Upper lobe of right lung (tissue), 1 donor: ENCODE measurements around the gene GALNT6. TPM values are rescaled to one million over a fixed set of nuclear protein-coding genes. Genes with fewer than 3 reads are reported as not detected.

Experiments used
- ATAC-seq: fragments of 200-7000 bp; cut with Tn5 transposase; one replicate; pipeline ENCODE4 v1.9.1; 2020; ENCODE audit warnings: mild to moderate bottlenecking, moderate library complexity
- DNase-seq: peaks from one replicate; pipeline ENCODE4 v3.0.0-alpha.2; 2020
- H3K27ac ChIP-seq: fragments of 200-600 bp; one replicate; pipeline ENCODE4 v1.8.0; 2022
- H3K27me3 ChIP-seq: fragments of 200-600 bp; one replicate; pipeline ENCODE4 v1.8.0; 2022; ENCODE audit warnings: mild to moderate bottlenecking
- H3K36me3 ChIP-seq: fragments of 200-600 bp; one replicate; pipeline ENCODE4 v1.8.0; 2022
- H3K4me1 ChIP-seq: fragments of 200-600 bp; one replicate; pipeline ENCODE4 v1.8.0; 2022
- H3K4me3 ChIP-seq: fragments of 200-600 bp; one replicate; pipeline ENCODE4 v1.8.0; 2022; ENCODE audit warnings: mild to moderate bottlenecking
- H3K9me3 ChIP-seq: fragments of 200-600 bp; one replicate; pipeline ENCODE4 v1.8.0; 2022
- intact Hi-C: fragments of 100-400 bp; cut with DNase I; formaldehyde crosslinking; loops from one replicate; pipeline ENCODE4 v1.11.0; 2022
- total RNA-seq: library from RNA; stranded (reverse); fragmentation: NEBNext Ultra II Directional; extraction: Animal tissue kit (Norgen Biotek cat#: 25700); gene quantifications from one replicate; pipeline ENCODE4 v1.2.1, GENCODE V29; 2021
- TF ChIP-seq, protein P1 (sequence below): fragments of 200-600 bp; IDR thresholded peaks from one replicate; pipeline ENCODE4 v1.8.0; 2022; ENCODE audit warnings: antibody characterized with exemption
- donor health status: DM: no; HTN: yes; CAD: no; lungs with severe emphysema.

GALNT6 gene
- total RNA-seq, 1 donor from 2014 or later = 16.6 TPM

DNA sequence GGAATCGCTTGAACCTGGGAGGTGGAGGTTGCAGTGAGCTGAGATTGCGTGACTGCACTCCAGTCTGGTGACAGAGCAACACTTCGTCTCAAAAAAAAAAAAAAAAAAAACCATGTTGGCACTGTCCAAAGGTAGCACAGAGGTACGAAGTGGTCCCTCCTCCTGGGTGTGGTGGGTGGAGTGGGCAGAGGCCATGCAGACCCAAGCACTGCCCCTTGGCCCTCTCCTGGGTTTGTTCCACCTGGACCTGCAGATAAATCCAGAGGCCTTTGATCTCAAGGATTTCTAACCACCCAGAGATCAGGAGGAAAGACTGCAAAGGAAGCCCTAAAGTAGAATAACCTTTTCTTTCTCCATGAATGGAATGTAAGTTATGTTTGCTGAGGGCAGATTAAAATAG is 8.7 kb upstream of the GALNT6 start:
- H3K27me3 ChIP-seq = no peaks in the 10 kb centered on the region
- H3K4me3 ChIP-seq = no peak overlapping the region
- ATAC-seq (no peak), DNase-seq (no peak)
- TF ChIP-seq, protein P1, sequence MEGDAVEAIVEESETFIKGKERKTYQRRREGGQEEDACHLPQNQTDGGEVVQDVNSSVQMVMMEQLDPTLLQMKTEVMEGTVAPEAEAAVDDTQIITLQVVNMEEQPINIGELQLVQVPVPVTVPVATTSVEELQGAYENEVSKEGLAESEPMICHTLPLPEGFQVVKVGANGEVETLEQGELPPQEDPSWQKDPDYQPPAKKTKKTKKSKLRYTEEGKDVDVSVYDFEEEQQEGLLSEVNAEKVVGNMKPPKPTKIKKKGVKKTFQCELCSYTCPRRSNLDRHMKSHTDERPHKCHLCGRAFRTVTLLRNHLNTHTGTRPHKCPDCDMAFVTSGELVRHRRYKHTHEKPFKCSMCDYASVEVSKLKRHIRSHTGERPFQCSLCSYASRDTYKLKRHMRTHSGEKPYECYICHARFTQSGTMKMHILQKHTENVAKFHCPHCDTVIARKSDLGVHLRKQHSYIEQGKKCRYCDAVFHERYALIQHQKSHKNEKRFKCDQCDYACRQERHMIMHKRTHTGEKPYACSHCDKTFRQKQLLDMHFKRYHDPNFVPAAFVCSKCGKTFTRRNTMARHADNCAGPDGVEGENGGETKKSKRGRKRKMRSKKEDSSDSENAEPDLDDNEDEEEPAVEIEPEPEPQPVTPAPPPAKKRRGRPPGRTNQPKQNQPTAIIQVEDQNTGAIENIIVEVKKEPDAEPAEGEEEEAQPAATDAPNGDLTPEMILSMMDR = no peak
- intact Hi-C loops = no loop called here
- no peaks in the 10 kb centered on the region for H3K9me3 ChIP-seq
- H3K4me1 ChIP-seq = no peaks in the 10 kb centered on the region
- H3K27ac ChIP-seq = no peak overlapping the region
- no peaks in the 10 kb centered on the region for H3K36me3 ChIP-seq

DNA sequence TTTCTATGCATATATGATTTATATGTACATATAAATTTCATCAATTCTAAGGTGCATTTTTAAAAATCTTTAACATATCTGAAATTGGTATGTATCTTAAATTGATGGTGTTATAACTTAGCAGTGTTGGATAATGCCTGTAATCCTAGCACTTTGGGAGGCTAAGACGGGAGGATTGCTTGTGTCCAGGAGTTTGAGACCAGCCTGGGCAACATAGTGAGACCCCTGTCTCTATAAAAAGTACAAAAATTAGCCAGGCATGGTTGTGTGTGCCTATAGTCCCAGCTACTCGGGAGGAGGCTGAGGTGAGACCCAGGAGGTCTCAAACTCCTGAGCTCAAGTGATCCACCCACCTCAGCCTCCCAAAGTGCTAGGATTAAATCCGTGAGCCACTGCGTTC is 6.5 kb upstream of the GALNT6 start:
- Histone ChIP-seq H3K27ac (no peak overlapping the region), H3K9me3 (no peaks in the 10 kb centered on the region), H3K4me3 (no peak overlapping the region), H3K4me1 (peaks cover 7% of the 10 kb centered on the region), H3K36me3 (no peaks in the 10 kb centered on the region), H3K27me3 (no peaks in the 10 kb centered on the region)
- TF ChIP-seq, protein P1 = no peak
- intact Hi-C loops = no loop called here
- DNase-seq (no peak), ATAC-seq (no peak)

DNA sequence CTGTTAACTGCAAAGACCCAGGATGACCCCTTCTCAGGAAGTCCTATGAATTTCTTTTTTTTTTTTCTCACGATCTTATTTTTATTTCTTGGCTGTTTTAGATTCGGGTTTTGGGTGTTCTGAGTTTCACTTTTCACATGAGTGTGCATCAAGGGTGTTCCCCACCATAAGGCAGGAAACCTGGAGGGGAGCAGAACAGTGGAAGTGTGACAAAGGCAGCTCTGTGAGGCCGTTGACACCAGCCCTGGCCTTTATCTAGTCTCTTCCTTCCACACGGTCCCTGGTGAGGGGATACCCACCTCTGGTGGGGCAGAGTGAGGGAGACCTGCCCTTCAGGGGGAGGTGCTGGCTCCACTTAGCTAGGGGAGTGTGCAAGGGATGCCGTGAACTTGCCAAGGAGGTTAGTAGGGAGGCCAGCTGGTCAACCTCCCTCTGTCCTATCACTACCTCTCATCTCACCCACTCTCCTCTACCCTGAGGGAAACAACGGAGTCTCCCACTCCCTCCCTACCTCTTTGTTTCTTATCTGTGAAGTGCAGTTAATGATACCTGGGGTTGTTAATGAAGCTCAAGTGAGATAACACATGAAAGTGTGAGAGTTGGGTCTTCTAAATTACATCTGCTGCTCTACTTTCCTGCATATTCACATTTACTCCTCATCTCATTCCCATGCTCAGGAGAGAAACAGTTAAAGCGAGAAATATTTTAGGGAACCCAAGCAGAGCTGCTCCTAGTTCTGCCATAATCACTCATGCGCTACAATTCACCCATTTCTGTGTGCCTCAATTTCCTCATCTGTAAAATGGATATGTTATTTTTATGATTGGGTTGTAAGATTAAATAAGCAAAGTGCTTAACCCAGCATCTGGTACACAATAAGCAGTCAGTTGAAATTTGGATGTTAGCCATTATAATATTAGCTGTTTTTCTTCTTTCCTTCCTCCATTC is 4.4 kb upstream of the GALNT6 start:
- no peaks in the 10 kb centered on the region for H3K27me3 ChIP-seq
- ATAC-seq (no peak), DNase-seq (no peak)
- H3K36me3 ChIP-seq = no peaks in the 10 kb centered on the region
- intact Hi-C loops = no loop called here
- H3K4me3 ChIP-seq = no peak overlapping the region
- H3K27ac ChIP-seq = peak overlapping the region; percentile 19
- H3K9me3 ChIP-seq = no peaks in the 10 kb centered on the region
- H3K4me1 ChIP-seq = peaks cover 10% of the 10 kb centered on the region
- TF ChIP-seq, protein P1 = no peak

DNA sequence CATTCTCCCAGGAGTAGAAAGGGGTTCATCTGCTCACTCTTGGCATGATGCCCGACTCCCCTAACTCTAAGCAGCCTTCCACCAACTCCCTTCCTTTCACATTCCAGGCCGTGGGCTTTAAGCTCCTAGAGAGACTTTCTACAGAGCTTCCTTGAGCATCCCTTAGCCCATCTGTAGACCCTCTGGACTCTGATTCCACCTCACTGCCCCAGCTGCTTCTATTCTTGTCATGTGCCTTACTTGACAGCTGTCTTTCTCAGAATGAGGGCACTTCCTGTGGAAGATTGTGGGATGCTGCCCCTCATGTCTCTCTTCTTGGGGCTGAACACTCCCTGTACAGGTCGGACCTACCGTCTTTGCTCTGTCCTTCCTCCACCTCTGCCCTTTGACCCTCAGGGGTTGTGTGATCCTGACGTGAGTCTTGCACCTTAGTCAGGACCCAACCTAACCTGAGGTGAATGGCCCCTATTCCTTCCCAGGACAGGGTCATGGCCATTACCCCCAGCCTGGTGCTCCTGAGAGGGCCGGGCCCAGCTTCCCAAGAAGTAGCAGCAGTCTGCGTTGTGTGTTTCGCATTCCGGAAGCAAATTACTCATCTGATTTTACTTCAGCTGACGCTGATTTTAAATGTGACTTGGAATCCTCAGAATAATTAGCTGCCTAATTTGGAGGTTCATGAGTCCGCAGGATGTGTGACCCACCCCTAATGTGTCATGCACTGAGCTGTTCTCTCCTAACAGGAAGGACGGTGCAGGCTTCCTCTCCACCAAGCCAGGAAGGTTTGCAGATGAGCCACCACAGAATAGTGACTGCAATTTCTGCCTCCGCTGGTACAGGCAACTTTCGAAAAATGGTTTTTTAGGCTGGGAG is 2.7 kb upstream of the GALNT6 start:
- Histone ChIP-seq H3K27me3 (no peaks in the 10 kb centered on the region), H3K9me3 (no peaks in the 10 kb centered on the region), H3K4me3 (no peak overlapping the region), H3K36me3 (no peaks in the 10 kb centered on the region), H3K4me1 (peaks cover 10% of the 10 kb centered on the region), H3K27ac (no peak overlapping the region)
- ATAC-seq (peak; percentile 41), DNase-seq (no peak)
- intact Hi-C loops = no loop called here
- TF ChIP-seq, protein P1 = no peak

DNA sequence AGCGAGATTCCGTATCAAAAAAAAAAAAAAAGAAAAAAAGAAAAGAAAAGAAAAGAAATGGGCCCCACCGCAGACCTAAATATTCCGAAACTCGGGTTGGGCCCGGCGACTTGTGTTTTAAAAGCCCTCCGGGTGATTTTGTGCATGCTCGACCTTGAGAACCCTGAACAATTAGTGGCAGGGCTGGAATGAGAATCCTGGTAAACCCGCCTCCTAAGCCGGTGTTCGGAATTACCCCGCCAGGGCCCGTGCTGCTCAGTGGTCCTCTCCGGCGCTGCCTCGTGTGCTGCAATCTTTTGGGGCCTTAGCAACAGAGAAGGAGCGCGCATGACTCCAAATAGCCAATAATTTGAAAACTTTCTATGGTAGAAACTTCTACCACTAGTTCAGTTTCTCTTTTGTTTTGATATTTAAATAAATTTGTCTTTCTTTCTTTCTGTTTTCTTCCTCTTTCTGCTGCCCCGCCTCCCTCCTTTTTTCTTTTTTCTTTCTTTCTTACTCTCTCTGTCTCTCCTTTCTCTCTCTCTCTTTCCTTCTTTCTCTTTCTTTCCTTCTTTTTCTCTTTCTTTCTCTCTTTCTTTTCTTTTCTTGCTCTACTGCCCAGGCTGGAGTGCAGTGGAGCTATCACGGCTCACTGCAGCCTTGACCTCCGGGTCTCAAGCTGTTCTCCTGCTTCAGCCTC is 1.5 kb upstream of the GALNT6 start:
- ATAC-seq (peak; percentile 10), DNase-seq (no peak)
- no peak overlapping the region for H3K27ac ChIP-seq
- no peaks in the 10 kb centered on the region for H3K9me3 ChIP-seq
- peak overlapping the region; percentile 64 for H3K4me3 ChIP-seq
- TF ChIP-seq, protein P1 = no peak
- intact Hi-C loops = no loop called here
- no peaks in the 10 kb centered on the region for H3K27me3 ChIP-seq
- no peaks in the 10 kb centered on the region for H3K36me3 ChIP-seq
- peaks cover 10% of the 10 kb centered on the region for H3K4me1 ChIP-seq
